Stimulated activated CD8-positive, alpha-beta memory T cell treated with anti-CD3 and anti-CD28 coated beads, Interleukin-4, amount 100 ng/mL, for 48 hours (primary cell): ENCODE data around the gene AP5Z1.
A peak's percentile ranks its signal among the peaks of the same experiment; 100 is the strongest.
"Not testable (repeated sequence)": the region's sequence is repeated elsewhere in the genome, so short reads cannot be mapped to it uniquely, and the experiment has no call there.

Experiments used
- DNase-seq: peaks from one replicate; pipeline ENCODE4 v3.0.0-alpha.2; 2020

The AP5Z1 gene

GRCh38 chr7:4789194-4790077 is 14.0 kb downstream of the AP5Z1 start:
- DNase-seq = no peak

GRCh38 chr7:4790078-4790465 is 14.6 kb downstream of the AP5Z1 start:
- DNase-seq = no peak

GRCh38 chr7:4790516-4790991 is 15.1 kb downstream of the AP5Z1 start:
- DNase-seq = no peak

- no peak for DNase-seq
Measured at GRCh38 chr7:4791101-4791737, 15.8 kb downstream of the AP5Z1 start.

- DNase-seq = peak; percentile 89
Measured at GRCh38 chr7:4791738-4792536, 16.5 kb downstream of the AP5Z1 start.

- DNase-seq = no peak
Measured at GRCh38 chr7:4792537-4793126, 17.2 kb downstream of the AP5Z1 start.

GRCh38 chr7:4793385-4793993 is 18.1 kb downstream of the AP5Z1 start:
- not testable (repeated sequence) for DNase-seq

GRCh38 chr7:4794171-4794570 is 18.7 kb downstream of the AP5Z1 start:
- DNase-seq = not testable (repeated sequence)

GRCh38 chr7:4794591-4795350 is 19.3 kb downstream of the AP5Z1 start:
- DNase-seq = no peak

GRCh38 chr7:4796453-4796852 is 21.0 kb downstream of the AP5Z1 start:
- DNase-seq = no peak

GRCh38 chr7:4797858-4798705 is 22.7 kb downstream of the AP5Z1 start:
- DNase-seq = peak; percentile 84

GRCh38 chr7:4798706-4799235 is 23.3 kb downstream of the AP5Z1 start:
- no peak for DNase-seq

GRCh38 chr7:4799508-4800268 is 24.3 kb downstream of the AP5Z1 start:
- no peak for DNase-seq

GRCh38 chr7:4800487-4800886 is 25.1 kb downstream of the AP5Z1 start:
- DNase-seq = no peak

- DNase-seq = no peak
Measured at GRCh38 chr7:4800926-4801838, 25.8 kb downstream of the AP5Z1 start.

- DNase-seq = no peak
Measured at GRCh38 chr7:4801839-4802231, 26.4 kb downstream of the AP5Z1 start.

- DNase-seq = not testable (repeated sequence)
Measured at GRCh38 chr7:4802577-4802976, 27.2 kb downstream of the AP5Z1 start.
